Measurements from ENCODE around the gene LMF2.

GRCh38 chr22:50517495-50518260 lies 10.2 kb upstream of the LMF2 start:
- TF ChIP-seq CTCF (IDR thresholded peaks at IDR 0.05) (no peak), POLR2A (IDR thresholded peaks at IDR 0.05) (no peak)

All from body of pancreas (tissue), 4 donors.